ENCODE measurements around the gene ASAP3.
A peak's percentile ranks its signal among the peaks of the same experiment; 100 is the strongest.

ASAP3 gene

DNA sequence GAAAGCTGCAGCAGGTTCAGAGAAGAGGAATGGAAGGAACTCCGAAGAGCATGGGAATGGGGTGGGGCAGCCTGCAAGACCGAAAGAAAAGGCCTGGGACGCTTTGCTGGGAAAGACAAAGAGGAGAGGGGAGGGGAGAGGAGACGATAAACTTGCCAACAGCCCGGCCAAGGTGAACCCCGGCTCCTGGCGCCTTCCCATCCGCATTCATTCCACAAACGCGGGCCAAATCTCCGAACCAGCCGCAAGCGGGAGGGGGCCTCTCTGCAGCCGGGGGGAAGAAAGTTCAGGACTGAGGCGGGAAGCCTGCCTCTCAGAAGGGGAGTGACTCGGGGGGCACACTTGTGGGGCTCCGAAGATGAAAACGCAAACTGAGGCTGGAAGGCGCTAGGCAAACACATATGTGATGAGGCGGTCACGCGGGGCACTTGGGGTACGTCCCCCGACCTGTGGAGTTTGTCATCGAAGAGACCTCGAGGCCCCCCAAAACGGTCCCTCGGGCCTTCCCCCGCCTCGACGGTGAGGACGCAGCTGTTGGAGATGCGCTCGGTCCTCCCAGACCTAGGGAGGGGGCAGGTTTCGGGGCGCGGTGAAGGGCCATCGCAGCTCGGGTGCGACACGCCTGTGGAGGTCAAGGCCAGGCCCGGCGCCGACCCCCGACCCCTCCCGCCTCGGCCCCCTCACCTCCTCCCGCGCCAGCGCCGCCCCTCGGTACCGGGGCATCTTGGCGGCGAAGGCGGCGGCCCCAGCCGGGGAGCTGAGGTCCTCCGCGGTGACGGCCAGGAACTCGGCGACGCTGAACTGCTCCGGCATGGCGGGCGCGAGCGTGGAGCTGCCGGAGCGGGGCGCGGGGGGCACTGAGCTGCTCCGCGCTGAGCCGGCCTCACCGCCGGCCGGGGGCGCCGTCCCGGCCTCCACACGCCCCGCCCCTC lies at the start of gene ASAP3:
ASAP3 (minus strand) TSS at position 859 of the 932 bp plus-strand sequence; CDS start at position 813, 46 bp downstream.
- peak; percentile 64 for DNase-seq (ENCODE audit: low read depth)
- TF ChIP-seq, protein P1, sequence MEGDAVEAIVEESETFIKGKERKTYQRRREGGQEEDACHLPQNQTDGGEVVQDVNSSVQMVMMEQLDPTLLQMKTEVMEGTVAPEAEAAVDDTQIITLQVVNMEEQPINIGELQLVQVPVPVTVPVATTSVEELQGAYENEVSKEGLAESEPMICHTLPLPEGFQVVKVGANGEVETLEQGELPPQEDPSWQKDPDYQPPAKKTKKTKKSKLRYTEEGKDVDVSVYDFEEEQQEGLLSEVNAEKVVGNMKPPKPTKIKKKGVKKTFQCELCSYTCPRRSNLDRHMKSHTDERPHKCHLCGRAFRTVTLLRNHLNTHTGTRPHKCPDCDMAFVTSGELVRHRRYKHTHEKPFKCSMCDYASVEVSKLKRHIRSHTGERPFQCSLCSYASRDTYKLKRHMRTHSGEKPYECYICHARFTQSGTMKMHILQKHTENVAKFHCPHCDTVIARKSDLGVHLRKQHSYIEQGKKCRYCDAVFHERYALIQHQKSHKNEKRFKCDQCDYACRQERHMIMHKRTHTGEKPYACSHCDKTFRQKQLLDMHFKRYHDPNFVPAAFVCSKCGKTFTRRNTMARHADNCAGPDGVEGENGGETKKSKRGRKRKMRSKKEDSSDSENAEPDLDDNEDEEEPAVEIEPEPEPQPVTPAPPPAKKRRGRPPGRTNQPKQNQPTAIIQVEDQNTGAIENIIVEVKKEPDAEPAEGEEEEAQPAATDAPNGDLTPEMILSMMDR (IDR thresholded peaks at IDR 0.05; ENCODE audit: low read depth, low read length, missing control alignments): peak; percentile 22
- H3K4me3 ChIP-seq (ENCODE audit: low read depth, low read length): peak within 1 kb of the TSS; percentile 75
- in situ Hi-C loops (cut with HindIII; ENCODE audit: low sequenced_read_pairs): no loop called here

DNA sequence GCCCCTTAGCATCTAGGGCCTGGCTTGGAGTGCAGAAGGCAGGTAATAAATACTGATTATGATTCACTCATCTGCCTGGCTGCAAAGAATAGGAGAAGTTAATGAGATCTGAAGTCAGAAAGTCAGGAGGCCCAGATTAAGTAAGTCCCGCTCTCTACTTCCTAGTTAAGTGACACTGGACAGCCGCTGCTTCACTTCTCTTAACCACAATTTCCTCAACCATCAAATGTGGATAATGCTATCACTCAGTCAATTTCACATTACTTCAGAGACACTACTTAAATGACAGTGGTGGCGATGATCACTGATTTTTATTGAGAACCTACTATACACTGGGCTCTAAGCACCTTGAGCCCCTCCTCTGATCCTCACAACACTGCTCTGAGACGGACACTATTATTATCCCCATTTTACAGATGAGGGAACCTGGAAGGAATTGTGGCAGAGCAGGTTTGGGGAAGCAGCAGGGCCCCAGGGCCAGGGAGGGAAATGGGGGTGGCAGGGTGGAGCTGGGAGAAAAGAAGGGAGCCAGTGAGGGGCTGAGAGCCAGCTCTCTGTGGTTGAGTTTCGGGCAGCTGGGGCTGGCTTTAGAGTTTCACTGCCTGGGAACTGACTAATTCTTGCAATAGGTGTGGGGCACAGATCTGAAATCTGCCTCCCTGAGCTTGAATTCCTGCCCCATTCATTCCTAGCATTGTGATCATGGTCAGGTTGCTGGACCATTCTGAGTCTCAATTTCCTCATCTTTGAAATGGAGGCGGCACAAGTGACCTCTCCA lies 49.5 kb upstream of the ASAP3 start:
- in situ Hi-C loops (cut with HindIII; ENCODE audit: low sequenced_read_pairs): no loop called here
- no peak for DNase-seq (ENCODE audit: low read depth)
- TF ChIP-seq, protein P1 (IDR thresholded peaks at IDR 0.05; ENCODE audit: low read depth, low read length, missing control alignments): no peak
- H3K4me3 ChIP-seq (ENCODE audit: low read depth, low read length): no peak overlapping the region

DNA sequence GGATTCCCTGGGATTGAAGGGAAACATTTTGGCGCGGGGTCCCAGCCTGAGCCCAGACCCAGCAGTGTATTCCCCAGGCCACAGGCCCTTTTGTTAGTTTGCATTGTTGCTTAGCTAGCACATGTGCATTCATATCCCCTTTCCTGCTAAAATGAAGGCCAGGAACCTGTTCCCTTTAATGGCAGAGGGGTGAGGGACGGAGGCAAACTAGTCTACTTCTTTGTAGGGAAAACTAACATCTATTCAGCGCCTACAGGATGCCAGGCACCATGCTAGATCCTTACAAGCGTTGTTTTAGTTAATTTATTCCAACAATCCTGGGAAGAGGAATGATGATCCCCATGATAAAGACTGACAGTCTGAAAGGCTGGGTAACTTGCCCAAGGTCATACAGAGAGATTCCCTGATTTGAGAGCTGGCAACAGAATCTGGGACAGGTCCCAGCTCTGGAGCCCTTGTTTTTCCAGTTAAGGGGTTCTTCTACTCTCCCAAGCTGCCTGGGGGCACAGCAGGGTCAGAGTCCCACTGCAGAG lies 47.6 kb upstream of the ASAP3 start:
- H3K4me3 ChIP-seq (ENCODE audit: low read depth, low read length): peak overlapping the region; percentile 25
- no peak for DNase-seq (ENCODE audit: low read depth)
- TF ChIP-seq, protein P1 (IDR thresholded peaks at IDR 0.05; ENCODE audit: low read depth, low read length, missing control alignments): no peak
- in situ Hi-C loops (cut with HindIII; ENCODE audit: low sequenced_read_pairs): no loop called here

DNA sequence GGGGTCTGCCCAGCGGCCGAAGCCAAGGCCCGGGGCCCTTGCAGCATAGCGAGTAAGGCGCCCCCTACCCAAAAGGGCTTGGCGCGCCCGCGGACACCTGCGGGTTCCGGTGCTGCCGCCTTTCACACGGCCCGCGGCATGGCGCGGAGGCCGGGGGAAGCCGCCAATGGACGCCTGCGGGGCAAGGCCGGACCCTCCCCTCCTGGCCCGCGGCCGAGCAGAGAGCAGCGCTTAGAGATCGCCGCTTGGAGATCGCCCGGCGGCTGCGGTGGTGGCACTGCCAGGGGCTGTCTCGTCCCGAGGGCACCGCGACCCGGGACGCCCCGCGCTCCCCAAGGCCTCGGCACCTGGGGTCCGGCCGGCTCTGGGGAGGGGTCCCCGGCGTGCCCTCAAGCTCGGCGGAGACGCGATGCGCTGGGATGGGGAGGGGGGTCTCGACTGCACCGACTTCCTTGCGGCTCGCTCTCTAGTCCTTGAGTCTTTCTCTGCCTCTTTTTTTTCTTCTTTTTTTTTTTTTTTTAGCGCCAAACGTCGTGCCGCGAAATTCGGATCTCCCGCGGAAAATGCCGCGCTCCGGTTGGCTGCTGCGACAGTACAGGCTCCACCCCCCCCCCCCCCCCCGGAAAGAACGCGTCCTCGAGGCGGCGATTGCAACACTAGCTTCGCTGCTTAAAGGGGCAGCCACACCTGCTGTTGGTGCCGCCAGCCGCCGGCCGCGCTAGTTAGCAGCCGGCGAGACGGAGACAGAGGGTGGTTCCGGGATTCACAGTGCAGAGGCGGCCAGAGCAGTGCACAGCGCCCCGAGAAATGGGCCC lies 47.0 kb upstream of the ASAP3 start, which contains the start of gene E2F2:
E2F2 (minus strand) TSS at position 487 of the 815 bp plus-strand sequence; CDS start at position 47, 440 bp downstream.
- in situ Hi-C loops (cut with HindIII; ENCODE audit: low sequenced_read_pairs): no loop called here
- TF ChIP-seq, protein P1 (IDR thresholded peaks at IDR 0.05; ENCODE audit: low read depth, low read length, missing control alignments): no peak
- DNase-seq (ENCODE audit: low read depth): peak; percentile 40
- H3K4me3 ChIP-seq (ENCODE audit: low read depth, low read length): peak within 1 kb of the TSS; percentile 51

DNA sequence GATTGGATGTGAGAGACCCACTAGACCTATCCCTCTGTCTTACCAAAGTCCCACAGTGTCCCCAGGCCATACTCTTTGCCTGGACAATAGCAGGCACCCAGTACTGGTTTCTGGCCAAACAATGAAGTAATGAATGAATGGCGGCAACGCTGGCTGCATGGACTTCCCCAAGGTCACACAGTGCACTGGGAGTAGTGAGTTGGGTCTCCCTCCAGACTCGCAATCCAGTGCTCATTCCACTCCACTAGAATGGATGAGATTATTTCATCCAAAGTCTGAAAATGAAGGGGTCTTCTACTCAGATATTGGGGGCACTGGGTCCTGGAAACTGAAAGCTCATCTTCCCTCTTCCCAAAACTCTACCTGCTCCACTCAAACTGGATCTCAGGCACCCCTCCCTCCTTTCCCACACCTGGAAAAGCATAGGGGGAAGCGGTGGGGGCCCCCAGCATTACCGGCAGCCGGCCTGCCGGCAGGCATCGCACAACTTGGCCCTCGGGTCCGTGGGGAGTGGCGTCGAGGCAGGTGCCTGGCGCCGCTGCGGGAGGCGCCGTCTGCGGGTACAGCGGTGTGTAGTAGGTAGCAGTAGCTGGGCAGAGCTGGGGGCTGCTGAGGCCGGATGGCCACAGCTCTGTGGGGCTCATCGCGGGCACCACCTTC lies 46.2 kb upstream of the ASAP3 start:
- peak overlapping the region; percentile 51 for H3K4me3 ChIP-seq (ENCODE audit: low read depth, low read length)
- no peak for DNase-seq (ENCODE audit: low read depth)
- in situ Hi-C loops (cut with HindIII; ENCODE audit: low sequenced_read_pairs): no loop called here
- TF ChIP-seq, protein P1 (IDR thresholded peaks at IDR 0.05; ENCODE audit: low read depth, low read length, missing control alignments): no peak
